ENCODE data around the gene NDUFA5.

The NDUFA5 gene

DNA sequence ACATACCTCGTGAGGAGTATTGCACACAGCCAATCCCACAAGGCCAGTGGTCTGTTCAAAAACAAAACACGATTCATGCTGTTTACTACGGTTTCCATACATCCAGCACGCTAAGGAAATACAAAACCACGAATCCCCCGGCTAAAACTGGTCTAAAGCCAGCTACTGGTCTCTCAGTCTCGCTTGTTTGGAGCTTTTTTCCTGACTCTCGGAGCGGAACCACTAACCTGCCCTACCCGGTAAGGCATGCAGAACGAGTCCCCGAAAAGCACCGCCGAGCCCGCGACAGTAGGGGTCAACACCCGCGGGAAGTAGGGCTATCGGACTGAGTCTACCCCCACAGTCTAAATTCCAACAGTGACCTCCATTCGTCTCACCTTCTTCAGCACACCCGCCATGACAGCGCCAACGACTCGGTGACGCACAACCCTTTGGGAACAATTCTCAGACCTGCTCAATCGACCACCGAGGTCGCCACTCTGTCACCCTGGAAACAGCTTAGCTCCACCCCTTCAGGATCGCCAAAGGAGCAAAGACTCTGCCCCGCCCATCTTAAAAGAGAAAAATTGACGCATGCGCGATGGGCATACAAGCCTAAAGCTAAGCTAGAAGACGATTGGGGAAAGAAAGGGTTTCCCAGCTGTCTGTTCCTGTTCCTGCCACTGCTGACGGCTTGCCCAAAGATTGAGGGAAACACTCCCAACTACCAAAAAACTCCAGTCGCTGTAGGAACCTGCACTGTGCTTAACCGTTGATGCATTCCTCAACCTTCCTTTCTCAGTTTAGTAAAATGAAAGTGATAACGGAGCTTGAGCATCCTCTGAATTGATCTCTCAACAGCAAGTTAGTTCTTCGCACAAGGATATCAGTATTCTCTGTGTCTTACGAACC, at the start of gene NDUFA5:
Gene NDUFA5 (minus strand): TSS at position 421 of the 891 bp plus-strand sequence. CDS start 23 bp downstream, at position 398.
- peak; percentile 98 for DNase-seq

DNA sequence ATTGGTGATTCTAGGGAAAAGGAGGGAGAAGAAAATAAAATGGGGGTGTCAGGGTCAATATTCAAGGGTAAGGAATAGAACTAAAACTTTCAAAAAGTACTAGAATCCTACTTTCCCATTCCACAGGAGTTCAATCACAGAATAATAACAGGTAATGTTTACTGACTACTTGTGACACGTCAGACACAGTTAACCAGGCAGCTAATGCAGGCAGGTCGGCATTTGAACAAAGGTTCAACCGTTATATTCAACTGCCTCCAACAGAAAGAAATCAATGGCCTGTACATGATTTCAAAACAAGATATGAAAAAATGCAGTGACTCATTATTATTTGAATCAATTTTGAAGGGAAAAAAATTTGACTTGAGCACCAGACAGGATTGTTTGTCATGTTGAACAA, 47.1 kb upstream of the NDUFA5 start:
- DNase-seq, result no peak

DNA sequence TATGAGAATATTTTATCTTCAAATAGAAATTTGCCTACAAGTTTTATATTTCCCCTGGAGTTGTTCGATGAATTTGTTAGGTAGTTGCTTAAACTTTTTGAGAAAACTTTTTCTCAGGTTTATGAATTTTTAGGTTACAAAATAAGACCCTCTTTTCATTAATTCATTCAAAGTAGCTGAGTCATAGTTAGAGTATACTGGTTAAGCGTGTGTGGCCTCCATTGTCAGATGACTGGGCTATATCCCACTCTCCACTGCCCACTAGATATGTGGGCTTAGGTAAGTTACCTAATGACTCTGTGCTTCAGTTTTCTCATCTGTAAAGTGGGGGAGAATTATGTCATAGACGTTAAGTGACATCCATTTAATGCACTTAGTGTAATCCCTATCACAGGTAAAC, 45.0 kb upstream of the NDUFA5 start:
- no peak for DNase-seq

DNA sequence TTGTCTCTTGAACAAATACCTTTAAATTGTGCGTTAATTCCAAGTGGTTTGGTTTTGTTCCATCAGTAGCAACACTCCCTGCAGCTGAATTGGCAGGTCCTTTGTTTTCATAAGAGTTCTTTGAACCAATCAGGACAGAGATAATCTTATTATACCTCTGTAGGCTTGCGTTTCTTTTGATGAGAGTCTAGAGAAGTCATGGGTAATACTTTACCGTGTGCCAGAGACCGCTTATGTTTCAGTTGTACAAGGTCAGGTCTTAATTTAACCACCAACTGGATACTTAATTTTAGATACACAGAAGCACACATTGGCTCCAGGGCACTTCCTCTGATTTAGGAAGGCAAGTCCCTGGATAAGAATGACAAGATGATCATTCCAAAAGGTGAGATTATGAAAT, 43.9 kb upstream of the NDUFA5 start, which contains the start of gene ASB15:
Gene ASB15 (plus strand): TSS at position 292 of the 400 bp plus-strand sequence. CDS start 12,682 bp downstream, outside the sequence.
- no peak for DNase-seq

DNA sequence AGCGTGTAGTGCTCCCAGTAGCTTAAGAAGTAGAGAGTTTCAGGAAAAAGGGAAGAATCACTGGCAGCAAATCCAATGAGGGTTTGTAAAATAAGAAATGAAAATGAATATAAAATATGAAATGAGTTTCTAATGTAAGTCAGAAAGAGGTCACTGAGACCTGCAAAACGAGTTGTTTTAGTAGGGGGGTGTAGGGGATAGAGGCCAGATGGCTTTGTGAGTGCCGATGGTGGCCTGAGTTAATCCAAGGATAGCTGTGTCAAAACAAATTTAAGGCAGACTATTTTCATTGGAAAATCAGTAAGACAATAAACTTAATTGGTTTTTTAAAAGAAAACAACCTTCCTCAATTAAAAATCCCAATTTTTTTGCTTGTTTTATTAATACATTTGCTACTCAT, 43.3 kb upstream of the NDUFA5 start:
- DNase-seq, result no peak

DNA sequence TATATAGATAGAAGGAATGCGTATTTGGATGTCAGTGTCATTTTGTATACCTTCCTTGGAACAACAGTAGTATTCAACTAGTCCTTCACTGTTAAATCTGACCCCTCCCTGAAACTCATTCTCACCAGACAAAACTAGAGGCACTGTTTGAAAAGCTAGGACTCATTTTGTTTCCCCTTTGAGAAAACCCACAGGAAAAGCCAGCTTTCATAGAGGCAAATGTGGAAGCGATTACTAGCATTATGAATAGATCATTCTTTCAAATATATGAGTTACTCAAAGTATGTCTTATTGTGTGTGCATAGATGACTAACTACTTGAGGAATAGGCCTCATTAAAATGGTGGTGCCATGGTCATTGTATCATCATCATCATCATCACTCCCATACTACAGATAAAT, 42.1 kb upstream of the NDUFA5 start:
- no peak for DNase-seq

DNA sequence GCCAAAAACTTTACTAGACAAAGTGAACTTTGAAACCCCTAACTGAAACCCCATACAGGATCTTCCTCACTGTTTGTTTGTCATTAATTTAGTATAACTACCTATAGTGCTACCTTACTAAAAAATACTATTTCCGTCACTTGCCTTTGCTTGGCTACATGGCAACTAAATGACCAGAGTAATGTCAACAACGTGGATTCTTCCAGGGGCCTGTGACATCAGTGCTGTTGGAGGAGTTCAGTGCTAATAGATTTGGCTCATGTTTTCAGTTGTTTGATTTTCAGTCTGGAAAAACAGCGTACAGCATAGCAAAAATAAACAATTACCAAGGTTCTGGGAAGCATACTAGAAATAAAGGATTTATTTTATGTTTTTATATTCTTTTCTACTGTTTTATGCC, 41.0 kb upstream of the NDUFA5 start:
- no peak for DNase-seq

DNA sequence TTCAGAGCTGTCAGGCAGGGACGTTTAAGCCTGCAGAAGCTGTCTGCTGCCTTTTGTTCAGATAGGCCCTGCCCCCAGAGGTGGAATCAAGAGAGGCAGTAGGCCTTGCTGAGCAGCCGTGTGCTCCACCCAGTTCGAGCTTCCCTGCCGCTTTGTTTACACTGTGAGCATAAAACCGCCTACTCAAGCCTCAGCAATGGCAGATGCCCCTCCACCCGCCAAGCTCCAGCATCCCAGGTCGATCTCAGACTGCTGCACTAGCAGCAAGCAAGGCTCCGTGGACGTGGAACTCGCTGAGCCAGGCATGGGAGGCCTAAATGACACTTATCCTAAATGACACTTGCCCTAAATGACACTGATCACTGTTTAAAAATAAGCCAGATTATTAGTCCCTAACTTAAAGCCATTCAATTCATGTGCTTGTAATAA, 37.2 kb upstream of the NDUFA5 start:
- DNase-seq, result no peak

DNA sequence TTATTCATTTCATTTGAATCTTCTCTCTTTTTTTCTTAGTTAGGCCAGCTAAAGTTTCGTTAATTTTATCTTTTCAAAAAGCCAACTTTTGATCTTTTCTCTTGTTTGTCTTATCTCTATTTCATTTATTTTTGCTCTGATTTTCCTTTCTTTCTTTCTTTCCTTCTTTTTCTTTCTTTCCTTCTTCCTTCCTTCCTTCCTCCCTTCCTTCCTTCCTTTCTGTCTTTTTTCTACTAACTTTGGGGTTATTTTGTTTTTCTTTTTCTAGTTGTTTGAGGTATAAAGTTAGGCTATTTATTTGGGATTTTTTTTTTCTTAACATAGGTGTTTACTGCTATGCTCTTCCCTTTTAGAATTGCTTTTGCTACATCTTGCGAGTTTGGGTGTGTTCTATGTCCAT, 30.8 kb upstream of the NDUFA5 start:
- DNase-seq, result no peak

DNA sequence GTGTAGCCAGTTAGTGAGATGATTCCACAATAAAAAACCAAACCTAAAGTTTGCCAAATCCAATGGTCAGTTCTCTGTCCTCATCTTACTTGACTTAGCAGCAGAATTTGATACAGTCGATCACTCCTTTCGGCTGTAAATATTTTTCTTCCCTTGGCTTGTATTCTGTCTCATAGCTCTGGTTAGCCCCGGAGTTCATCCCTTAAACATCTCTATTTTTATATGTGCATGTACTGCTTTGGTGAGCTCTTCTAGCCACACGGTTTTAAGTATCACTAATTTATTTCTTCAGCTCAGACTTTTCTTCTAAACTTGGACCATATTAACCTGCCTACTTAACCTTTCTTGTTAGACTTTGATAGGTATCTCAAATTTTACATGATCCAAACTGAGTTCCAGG, 26.2 kb upstream of the NDUFA5 start:
- DNase-seq, result no peak

DNA sequence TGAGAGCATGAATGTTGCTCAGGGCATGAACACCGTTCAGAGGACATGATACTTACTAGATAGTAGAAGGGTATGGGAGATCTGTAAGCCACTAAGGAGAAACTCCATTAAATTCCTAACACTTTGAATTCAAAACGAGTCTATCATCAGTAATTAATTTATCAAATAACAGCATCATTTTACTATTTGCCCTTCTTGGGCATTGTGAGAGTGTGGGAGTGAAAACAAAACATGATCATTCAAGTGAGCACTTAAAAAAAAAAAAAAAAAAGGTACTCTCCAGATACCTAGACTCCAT, 23.5 kb upstream of the NDUFA5 start:
- DNase-seq, result no peak

DNA sequence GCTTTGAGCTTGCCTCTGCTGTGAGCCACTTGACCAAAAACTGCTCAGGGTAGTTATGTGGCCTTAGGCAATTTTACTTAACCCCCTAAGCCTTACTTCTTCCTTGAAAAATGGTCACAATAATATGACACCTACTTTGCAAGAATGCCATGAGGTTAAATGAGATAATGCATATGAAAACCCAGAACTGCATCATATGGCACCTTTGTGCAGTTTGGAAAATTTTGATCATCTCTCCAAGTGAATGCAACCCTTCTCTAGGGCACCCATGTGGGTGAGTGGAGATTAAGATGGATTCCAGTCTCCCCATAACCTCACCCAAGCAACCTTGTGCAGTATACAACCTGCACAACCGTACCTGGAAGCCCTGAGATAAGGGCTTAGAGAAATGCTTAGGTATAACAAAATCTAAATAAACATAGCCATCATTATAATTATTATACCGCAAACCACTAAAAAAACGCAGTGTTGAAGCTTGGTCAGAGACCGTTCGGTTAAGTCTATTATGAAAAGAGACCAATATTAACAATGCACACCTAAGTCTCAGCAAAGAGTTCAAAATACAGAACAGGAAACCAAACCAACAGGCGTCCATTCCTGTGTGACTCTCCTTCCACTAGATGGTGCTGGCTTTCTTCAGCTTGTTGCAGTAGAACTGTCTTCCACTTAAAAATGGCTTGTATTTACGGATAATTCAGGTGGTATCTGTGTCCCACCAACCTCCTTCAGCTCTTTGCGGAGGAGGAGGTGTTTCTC, 23.0 kb upstream of the NDUFA5 start:
- no peak for DNase-seq

DNA sequence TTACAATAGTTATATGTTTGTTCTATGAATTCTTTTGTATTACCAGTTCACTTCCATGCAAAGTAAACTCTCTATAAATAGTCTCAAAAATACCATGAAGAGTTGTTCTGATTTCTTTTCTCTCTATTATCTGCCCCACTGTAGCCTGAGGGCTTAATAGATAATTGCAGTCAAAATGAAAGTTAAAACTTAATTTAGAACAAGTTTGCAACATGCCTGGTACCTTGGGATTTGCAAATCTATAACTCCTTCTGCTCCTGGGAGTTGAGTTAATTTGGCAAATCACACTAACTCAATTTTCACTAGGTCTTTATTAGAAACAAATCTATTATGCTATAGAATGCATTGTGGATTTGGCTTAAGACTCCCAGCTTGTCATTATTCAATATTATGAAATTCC, 21.8 kb upstream of the NDUFA5 start:
- no peak for DNase-seq

DNA sequence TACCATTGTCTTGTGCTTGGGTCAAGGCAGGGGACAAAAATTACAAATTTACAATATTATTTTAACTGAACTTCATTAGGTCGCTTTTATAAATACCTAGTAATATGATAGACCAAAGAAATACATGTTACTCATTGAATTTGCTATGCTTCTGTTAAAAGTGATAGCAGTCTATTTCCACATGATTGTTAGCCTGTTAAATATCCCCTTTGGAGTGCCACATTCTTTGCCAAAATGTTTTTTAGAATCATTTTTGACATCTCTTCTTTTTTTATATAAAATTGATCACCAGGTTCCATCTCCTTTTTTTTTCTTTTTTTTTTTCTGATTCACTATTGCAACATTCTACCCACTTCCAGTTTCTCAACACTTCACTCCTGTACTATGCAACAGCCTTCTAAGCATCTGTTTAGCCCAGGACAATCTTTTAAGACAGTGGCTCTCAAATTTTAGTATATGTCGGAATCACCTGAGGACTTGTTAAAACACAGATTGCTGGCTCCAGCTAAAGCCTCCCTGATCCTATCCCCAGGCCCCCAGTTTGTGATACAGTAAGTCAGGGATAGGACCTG, 16.4 kb upstream of the NDUFA5 start:
- DNase-seq, result no peak

DNA sequence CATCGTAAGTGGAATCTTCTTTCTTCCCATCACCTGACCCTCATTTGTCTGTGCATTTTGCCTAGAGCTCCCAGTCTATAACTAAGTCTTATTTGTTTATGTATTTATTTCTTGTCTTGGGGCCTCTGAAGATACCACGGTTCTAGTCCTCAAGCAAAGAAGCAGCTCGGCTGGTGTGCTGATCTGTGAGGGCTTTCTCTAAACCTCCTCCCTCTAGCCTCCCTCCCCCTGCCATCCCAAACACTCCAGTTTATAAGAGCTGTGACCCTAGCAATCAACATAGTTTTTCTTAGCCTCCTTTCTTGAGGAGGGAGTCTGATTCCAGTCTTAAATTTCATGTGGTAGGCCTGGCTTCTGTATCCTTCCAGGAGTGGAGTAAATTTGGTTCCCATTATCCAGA, 15.7 kb upstream of the NDUFA5 start:
- no peak for DNase-seq

DNA sequence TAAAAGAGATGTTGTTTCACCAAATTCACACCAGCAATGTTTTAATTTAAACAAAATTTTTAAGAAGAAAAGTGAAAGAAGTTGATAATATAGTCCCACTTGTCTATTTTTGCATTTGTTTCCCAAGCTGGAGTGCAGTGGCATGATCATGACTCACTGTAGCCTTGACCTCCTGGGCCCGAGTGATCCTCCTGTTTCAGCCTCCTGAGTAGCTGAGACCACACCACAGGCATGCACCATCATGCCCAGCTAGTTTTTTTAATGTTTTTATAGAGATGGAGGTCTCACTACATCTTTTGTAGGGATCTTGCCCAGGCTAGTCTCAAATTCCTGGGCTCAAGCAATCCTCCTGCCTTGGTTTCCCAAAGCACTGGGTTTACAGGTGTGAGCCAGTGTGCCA, 14.1 kb upstream of the NDUFA5 start:
- DNase-seq, result no peak

DNA sequence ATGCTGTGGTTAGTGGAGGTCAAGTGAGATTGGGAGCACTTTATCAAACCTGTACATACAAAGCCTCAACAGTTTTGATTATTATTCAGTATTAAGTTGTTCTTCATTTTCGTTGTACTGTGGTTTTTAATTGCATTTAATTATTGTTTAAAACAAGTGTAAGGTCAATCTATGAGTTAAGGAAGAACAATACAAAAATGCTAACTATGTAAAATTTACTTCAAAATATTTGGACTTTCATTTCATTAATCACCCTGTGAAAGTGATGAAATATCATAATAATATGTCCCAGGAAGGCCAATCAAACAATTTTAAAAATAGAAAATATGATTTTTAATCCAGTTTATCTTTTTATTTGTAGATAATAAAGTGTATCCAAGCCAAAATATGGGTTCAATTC, 13.6 kb upstream of the NDUFA5 start:
- no peak for DNase-seq

DNA sequence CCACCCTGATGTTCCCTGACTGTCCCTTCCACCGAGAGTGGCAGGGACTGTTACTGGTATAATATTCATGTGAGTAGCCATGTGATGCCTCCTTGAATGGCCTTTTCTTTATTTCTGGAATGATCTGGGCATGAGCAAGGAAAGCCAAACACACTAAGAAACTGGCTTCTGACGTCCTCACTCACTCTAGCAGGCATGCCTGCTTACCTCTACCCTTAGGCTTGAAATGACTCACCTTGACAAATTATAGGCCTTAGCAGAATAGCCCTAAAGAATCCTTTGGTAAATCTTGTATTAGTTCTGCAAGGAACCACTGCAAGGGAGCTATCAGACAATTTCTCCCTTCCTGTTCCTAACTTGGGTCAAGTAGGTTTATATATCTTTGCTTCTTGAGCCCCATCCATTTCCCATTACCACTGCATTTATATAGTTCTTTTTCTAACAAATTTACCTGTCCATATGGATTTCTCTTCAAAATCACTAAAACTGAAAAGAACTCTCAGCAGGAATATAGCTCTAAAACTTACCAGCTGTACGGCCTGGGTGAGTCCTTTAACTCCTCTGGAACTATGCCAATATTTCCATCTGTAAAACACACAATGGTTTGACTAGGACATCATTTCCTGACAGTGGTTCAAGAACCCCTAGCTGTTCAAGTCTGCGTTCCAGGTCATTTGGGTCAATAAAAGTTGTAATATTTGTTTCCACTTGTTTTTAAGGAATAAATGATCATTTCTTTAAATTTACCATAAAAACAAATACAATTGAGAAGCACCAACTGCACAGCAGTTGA, 13.0 kb upstream of the NDUFA5 start:
- peak; percentile 10 for DNase-seq

DNA sequence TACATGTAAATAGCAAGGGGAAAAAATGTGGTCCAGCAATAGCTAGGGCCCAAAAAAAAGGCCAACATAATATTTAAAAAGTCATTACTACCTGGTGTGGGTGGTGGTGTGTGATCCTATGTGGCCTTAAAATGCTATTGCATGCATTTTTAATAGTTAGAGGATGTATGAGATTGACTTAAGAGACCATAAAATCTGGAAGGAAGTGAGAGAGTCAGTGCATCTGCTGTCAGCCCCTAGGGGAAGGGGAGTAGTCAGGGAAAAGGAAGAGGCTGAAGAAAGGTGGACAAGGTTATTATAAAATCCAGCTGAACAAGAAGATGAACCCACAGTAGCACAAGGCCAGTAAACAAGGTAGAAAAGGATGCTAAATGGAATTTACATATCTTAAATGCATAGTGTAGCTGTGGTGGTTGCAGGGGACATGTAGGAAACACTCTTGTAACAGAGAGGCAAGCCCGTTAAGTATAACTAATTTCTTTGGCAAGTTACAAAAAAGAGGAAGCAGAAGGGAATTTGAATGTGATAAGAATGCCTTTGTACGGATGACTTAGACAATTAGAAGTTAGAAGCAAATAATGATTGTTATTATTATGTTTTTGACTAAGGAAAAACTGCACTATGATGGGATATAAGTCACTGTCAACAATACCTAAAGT, 11.9 kb upstream of the NDUFA5 start:
- no peak for DNase-seq

DNA sequence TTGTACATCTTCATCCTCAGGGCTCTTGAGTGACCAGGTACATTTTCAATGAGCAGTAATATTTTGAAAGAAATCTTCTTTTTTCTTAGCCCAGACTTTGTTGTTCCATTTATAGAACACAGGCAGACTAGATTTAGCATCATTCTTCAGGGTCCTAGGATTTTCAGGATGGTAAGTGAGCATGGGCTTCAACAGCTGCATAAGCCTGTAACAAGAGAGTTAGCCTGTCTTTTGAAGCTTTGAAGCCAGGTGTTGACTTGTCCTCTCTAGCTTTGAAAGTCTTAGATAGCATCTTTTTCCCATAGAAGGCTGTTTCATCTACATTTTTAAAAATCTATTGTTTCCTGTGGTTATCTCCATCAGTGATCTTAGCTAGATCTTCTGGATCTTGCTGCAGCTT, 4.5 kb upstream of the NDUFA5 start:
- DNase-seq, result no peak

DNA sequence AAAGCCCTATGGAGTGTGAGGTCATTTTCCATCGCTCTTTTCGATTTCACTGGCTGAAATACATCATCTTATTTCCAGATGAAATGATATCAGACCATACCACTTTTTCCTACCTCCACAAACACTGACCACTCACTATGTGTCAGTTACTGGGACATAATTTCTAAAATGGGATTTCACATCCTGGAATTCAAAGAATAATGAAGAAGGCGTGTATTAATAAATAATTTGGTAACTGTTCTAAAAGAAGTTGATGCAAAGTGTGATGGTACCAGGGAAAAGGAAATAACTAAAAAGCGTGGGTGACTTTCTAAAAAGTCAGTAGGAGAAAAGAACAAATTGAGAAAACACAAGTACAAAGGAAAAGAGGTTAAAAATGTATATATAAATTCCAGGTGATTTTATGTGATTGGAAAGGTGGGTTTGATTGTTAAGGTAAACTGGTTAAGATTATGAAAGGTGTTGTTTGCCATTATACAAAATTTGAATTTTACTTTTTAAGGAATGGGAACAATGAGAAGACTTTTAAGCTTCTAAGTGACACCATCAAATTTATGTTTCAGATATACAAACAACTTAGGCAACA, 764 bp upstream of the NDUFA5 start:
- no peak for DNase-seq

DNA sequence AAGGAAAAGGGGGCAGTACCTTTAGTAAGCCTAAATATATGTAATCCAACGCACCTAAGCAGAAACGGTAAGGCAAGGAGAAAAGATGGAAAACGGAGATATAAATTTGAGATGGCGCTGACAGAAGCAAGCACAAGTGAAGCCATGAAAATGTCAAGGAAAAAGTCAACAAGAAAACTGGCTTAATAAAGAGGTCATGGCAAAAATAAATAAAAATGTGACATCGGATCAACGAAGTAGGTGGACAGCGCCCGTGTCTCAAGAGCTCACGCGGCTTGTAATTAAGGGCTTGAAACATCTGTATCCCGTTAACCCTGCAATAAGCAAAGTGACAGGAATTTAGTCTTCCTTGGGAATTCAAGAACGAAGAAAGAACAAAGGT, 611 bp downstream of the NDUFA5 start:
- no peak for DNase-seq

Data from NCI-H1105 (cell line).